ENCODE results near the gene ZNF681.

ZNF681 gene

GRCh38 chr19:23785982-23786381 is 27.3 kb upstream of the ZNF681 start:
- H3K9ac ChIP-seq (ENCODE audit: low read length), result no peak overlapping the region
- H4K20me1 ChIP-seq (ENCODE audit: insufficient read depth, low read length), result no peaks in the 10 kb centered on the region
- H3K4me2 ChIP-seq (ENCODE audit: low read length), result no peak overlapping the region
- H3K9me3 ChIP-seq (ENCODE audit: low read length), result peaks cover 3% of the 10 kb centered on the region; the same call in 1 of the 2 replicates
- H3F3A ChIP-seq (ENCODE audit: insufficient read depth, low read length), result no peaks in the 10 kb centered on the region
- no peaks in the 10 kb centered on the region for H3K9me2 ChIP-seq (ENCODE audit: low read depth, low read length)
- H3K4me1 ChIP-seq (ENCODE audit: insufficient read depth, low read length, severe bottlenecking), result no peaks in the 10 kb centered on the region
- H3K27ac ChIP-seq (ENCODE audit: low read depth, low read length, poor library complexity, severe bottlenecking), result no peak overlapping the region
- H3K79me2 ChIP-seq (ENCODE audit: insufficient read depth, low read length), result no peaks in the 10 kb centered on the region
- H3K27me3 ChIP-seq (ENCODE audit: insufficient read depth, low read length), result no peaks in the 10 kb centered on the region
- TF ChIP-seq EZH2 (IDR thresholded peaks at IDR 0.05; ENCODE audit: borderline replicate concordance, low read length) (no peak), CTCF (IDR thresholded peaks at IDR 0.05; ENCODE audit: low read length) (no peak)
- peaks cover 62% of the 10 kb centered on the region for H3K36me3 ChIP-seq (ENCODE audit: insufficient read depth, low read length)
- H2AFZ ChIP-seq (ENCODE audit: low read length), result no peak overlapping the region
- no peak overlapping the region for H3K4me3 ChIP-seq (ENCODE audit: low read depth, low read length, poor library complexity, severe bottlenecking)

GRCh38 chr19:23784274-23784673 is 25.6 kb upstream of the ZNF681 start:
- H3K79me2 ChIP-seq (ENCODE audit: insufficient read depth, low read length), result no peaks in the 10 kb centered on the region
- H3K4me1 ChIP-seq (ENCODE audit: insufficient read depth, low read length, severe bottlenecking), result no peaks in the 10 kb centered on the region
- no peak overlapping the region for H3K27ac ChIP-seq (ENCODE audit: low read depth, low read length, poor library complexity, severe bottlenecking)
- no peaks in the 10 kb centered on the region for H3K27me3 ChIP-seq (ENCODE audit: insufficient read depth, low read length)
- H3K36me3 ChIP-seq (ENCODE audit: insufficient read depth, low read length), result peaks cover 78% of the 10 kb centered on the region
- H3K4me3 ChIP-seq (ENCODE audit: low read depth, low read length, poor library complexity, severe bottlenecking), result no peak overlapping the region
- no peaks in the 10 kb centered on the region for H3K9me2 ChIP-seq (ENCODE audit: low read depth, low read length)
- H3K4me2 ChIP-seq (ENCODE audit: low read length), result no peak overlapping the region
- TF ChIP-seq EZH2 (IDR thresholded peaks at IDR 0.05; ENCODE audit: borderline replicate concordance, low read length) (no peak), CTCF (IDR thresholded peaks at IDR 0.05; ENCODE audit: low read length) (no peak)
- H3K9ac ChIP-seq (ENCODE audit: low read length), result no peak overlapping the region
- H3K9me3 ChIP-seq (ENCODE audit: low read length), result peaks cover 3% of the 10 kb centered on the region; the same call in 1 of the 2 replicates
- H3F3A ChIP-seq (ENCODE audit: insufficient read depth, low read length), result no peaks in the 10 kb centered on the region
- H4K20me1 ChIP-seq (ENCODE audit: insufficient read depth, low read length), result no peaks in the 10 kb centered on the region
- H2AFZ ChIP-seq (ENCODE audit: low read length), result no peak overlapping the region

GRCh38 chr19:23783636-23784035 is 24.9 kb upstream of the ZNF681 start:
- Histone ChIP-seq H3K36me3 (ENCODE audit: insufficient read depth, low read length) (peaks cover 82% of the 10 kb centered on the region), H3K27me3 (ENCODE audit: insufficient read depth, low read length) (no peaks in the 10 kb centered on the region), H3F3A (ENCODE audit: insufficient read depth, low read length) (no peaks in the 10 kb centered on the region), H3K9me2 (ENCODE audit: low read depth, low read length) (no peaks in the 10 kb centered on the region), H3K27ac (ENCODE audit: low read depth, low read length, poor library complexity, severe bottlenecking) (no peak overlapping the region), H3K9me3 (ENCODE audit: low read length) (peaks cover 3% of the 10 kb centered on the region; the same call in 1 of the 2 replicates), H3K9ac (ENCODE audit: low read length) (no peak overlapping the region), H3K4me2 (ENCODE audit: low read length) (no peak overlapping the region), H3K79me2 (ENCODE audit: insufficient read depth, low read length) (no peaks in the 10 kb centered on the region), H3K4me1 (ENCODE audit: insufficient read depth, low read length, severe bottlenecking) (no peaks in the 10 kb centered on the region), H4K20me1 (ENCODE audit: insufficient read depth, low read length) (no peaks in the 10 kb centered on the region), H2AFZ (ENCODE audit: low read length) (no peak overlapping the region), H3K4me3 (ENCODE audit: low read depth, low read length, poor library complexity, severe bottlenecking) (no peak overlapping the region)
- no peak for TF ChIP-seq EZH2 (IDR thresholded peaks at IDR 0.05; ENCODE audit: borderline replicate concordance, low read length)
- TF ChIP-seq CTCF (IDR thresholded peaks at IDR 0.05; ENCODE audit: low read length), result no peak
